MCF 10A (cell line): ENCODE data around the gene DDX4. TPM values are rescaled to one million over a fixed set of nuclear protein-coding genes. Genes with fewer than 3 reads are reported as not detected.

ENCODE experiments used
- BruUV-seq: library from RNA; stranded (reverse); fragments of 400-500 nt; replicated peaks from 2 replicates; lab custom pipeline; 2021; lab: Mats Ljungman, UMichigan
- CTCF ChIA-PET: fragments of 300-600 bp; sonication (Branson Sonifier 250); formaldehyde crosslinking; extraction: SDS; loops from one replicate; lab custom pipeline; 2021; ENCODE audit warnings: antibody characterized with exemption, inconsistent platforms; lab: Yijun Ruan, JAX
- POLR2A ChIA-PET: fragments of 300-600, 350-650 bp; sonication (Branson Sonifier 250); formaldehyde crosslinking; extraction: SDS; loops from one replicate; lab custom pipeline; 2020; ENCODE audit warnings: antibody characterized with exemption, inconsistent platforms; lab: Yijun Ruan, JAX
- DNase-seq: peaks from one replicate; pipeline ENCODE4 v3.0.0-alpha.2; 2018; ENCODE audit not compliant: unreplicated experiment
- H3K27ac Mint-ChIP-seq: one replicate; pipeline ENCODE4 v1.8.0; 2022; ENCODE audit warnings: mild to moderate bottlenecking, low read depth, mixed read lengths; ENCODE audit not compliant: unreplicated experiment
- H3K27me3 Mint-ChIP-seq: one replicate; pipeline ENCODE4 v1.8.0; 2022; ENCODE audit warnings: mixed read lengths; ENCODE audit not compliant: insufficient read depth, unreplicated experiment
- H3K36me3 Mint-ChIP-seq: one replicate; pipeline ENCODE4 v1.8.0; 2022; ENCODE audit warnings: mild to moderate bottlenecking, moderate library complexity, mixed read lengths; ENCODE audit not compliant: insufficient read depth, unreplicated experiment
- H3K4me1 Mint-ChIP-seq: one replicate; pipeline ENCODE4 v1.8.0; 2022; ENCODE audit warnings: mixed read lengths; ENCODE audit not compliant: insufficient read depth, unreplicated experiment
- H3K4me3 Mint-ChIP-seq: one replicate; pipeline ENCODE4 v1.8.0; 2022; ENCODE audit warnings: mild to moderate bottlenecking, moderate library complexity, mixed read lengths; ENCODE audit not compliant: unreplicated experiment
- H3K9me3 Mint-ChIP-seq: one replicate; pipeline ENCODE4 v1.8.0; 2022; ENCODE audit warnings: mixed read lengths; ENCODE audit not compliant: unreplicated experiment
- intact Hi-C: fragments of 100-400 bp; cut with micrococcal nuclease; formaldehyde crosslinking; loops from 2 replicates; pipeline ENCODE4 v1.14.1; 2022
- total RNA-seq: library from RNA; stranded (reverse); gene quantifications from 2 replicates; pipeline ENCODE4 v1.2.3, GENCODE V29; 2022
- TF ChIP-seq, protein P1 (sequence below): fragments of 200-600 bp; IDR thresholded peaks from one replicate; pipeline ENCODE4 v1.8.0; 2022; ENCODE audit warnings: antibody characterized with exemption, mild to moderate bottlenecking; ENCODE audit not compliant: unreplicated experiment

DDX4 gene
- total RNA-seq, 1 experiment from 2014 or later = not detected

DNA sequence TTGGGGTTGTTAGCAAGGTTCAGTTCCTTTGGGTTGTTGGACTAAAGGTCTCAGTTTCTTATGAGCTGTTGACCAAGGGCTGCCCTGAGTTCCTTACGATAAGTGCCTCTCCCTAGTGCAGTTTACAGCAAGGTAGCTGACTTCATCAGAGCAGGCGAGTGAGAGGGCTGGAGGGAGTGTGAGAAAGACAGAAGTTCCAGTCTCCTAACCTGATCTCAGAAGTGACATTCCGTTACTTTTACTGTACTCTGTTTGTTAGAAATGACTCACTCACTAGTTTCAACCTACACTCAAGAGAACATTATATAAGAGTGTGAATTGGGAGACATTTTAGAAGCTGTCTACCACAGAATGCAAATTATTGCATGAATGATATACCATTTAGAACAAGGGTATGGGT is 92.1 kb downstream of the DDX4 start:
- ChIA-PET POLR2A (no interaction called here), CTCF (no interaction called here)
- Mint-ChIP-seq H3K27me3 (no peaks in the 10 kb centered on the region), H3K27ac (no peak overlapping the region), H3K4me1 (no peaks in the 10 kb centered on the region), H3K36me3 (no peaks in the 10 kb centered on the region), H3K9me3 (no peaks in the 10 kb centered on the region), H3K4me3 (no peak overlapping the region)
- intact Hi-C loops = no loop called here
- DNase-seq = no peak
- TF ChIP-seq, protein P1, sequence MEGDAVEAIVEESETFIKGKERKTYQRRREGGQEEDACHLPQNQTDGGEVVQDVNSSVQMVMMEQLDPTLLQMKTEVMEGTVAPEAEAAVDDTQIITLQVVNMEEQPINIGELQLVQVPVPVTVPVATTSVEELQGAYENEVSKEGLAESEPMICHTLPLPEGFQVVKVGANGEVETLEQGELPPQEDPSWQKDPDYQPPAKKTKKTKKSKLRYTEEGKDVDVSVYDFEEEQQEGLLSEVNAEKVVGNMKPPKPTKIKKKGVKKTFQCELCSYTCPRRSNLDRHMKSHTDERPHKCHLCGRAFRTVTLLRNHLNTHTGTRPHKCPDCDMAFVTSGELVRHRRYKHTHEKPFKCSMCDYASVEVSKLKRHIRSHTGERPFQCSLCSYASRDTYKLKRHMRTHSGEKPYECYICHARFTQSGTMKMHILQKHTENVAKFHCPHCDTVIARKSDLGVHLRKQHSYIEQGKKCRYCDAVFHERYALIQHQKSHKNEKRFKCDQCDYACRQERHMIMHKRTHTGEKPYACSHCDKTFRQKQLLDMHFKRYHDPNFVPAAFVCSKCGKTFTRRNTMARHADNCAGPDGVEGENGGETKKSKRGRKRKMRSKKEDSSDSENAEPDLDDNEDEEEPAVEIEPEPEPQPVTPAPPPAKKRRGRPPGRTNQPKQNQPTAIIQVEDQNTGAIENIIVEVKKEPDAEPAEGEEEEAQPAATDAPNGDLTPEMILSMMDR = no peak
- no TSS peak for BruUV-seq

DNA sequence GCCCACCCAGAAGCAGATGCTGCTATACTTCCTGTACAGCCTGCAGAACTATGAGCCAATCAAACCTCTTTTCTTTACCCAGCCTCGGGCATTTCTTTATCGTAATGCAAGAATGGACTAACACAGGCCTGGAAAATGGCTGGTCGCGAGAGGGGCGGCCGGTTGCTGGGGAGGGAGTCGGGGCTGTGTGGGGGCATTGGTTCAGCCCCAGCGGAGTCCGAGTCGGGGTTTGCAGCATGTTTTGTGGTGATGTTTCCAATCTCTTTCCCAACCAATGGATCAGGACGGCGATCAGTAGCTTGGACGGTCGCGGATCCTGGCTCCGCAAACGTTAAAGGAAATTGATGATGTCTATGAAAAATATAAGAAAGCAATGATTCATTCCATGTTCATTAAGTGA is 94.6 kb downstream of the DDX4 start:
- ChIA-PET CTCF (interaction anchor here (1.2 kb wide), 1 partner anchor 46 kb away, joined by 3 read pairs; no protein-coding TSS in a partner anchor), POLR2A (no interaction called here)
- H3K9me3 Mint-ChIP-seq = no peaks in the 10 kb centered on the region
- DNase-seq = no peak
- intact Hi-C loops = no loop called here
- no peaks in the 10 kb centered on the region for H3K4me1 Mint-ChIP-seq
- no peak overlapping the region for H3K27ac Mint-ChIP-seq
- no peaks in the 10 kb centered on the region for H3K36me3 Mint-ChIP-seq
- TF ChIP-seq, protein P1 = no peak
- BruUV-seq = no TSS peak
- H3K27me3 Mint-ChIP-seq = no peaks in the 10 kb centered on the region
- H3K4me3 Mint-ChIP-seq = no peak overlapping the region

DNA sequence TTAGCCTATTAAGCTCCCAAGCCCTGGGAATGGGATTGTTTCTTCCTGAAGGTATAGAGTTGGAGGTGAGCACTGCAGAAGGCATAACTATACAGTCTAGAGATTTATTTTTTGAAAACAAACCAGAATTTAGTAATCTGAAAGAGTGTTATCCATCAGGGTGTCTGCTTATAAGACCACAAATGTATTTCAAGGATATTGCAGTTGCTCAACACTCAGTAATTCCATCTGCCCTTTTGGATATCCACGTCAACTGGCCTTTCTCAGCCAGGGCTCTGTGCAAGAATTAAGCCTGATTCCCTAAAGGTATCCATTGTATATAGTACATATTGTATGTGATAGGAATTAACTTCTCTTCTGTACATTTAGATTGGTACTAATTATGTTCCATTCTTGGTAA is 98.3 kb downstream of the DDX4 start:
- no peaks in the 10 kb centered on the region for H3K9me3 Mint-ChIP-seq

GRCh38 chr5:55841976-55842375 is 104.1 kb downstream of the DDX4 start:
- intact Hi-C loops = no loop called here
- H3K4me1 Mint-ChIP-seq = no peaks in the 10 kb centered on the region
- H3K27me3 Mint-ChIP-seq = no peaks in the 10 kb centered on the region
- no peaks in the 10 kb centered on the region for H3K9me3 Mint-ChIP-seq
- no peak overlapping the region for H3K27ac Mint-ChIP-seq
- H3K36me3 Mint-ChIP-seq = no peaks in the 10 kb centered on the region
- TF ChIP-seq, protein P1 = no peak
- ChIA-PET CTCF (no interaction called here), POLR2A (interaction anchor here (0.6 kb wide), 1 partner anchor 400 kb away, joined by 9 read pairs; no protein-coding TSS in a partner anchor)
- no TSS peak for BruUV-seq
- no peak for DNase-seq
- no peak overlapping the region for H3K4me3 Mint-ChIP-seq

More for the DNA sequence above, 98.3 kb downstream of the DDX4 start:
- ChIA-PET POLR2A (interaction anchor here (0.5 kb wide), 1 partner anchor 463 kb away, joined by 3 read pairs; no protein-coding TSS in a partner anchor), CTCF (no interaction called here)
- no TSS peak for BruUV-seq
- intact Hi-C loops = no loop called here
- TF ChIP-seq, protein P1 = no peak
- Mint-ChIP-seq H3K36me3 (no peaks in the 10 kb centered on the region), H3K27ac (no peak overlapping the region), H3K4me1 (no peaks in the 10 kb centered on the region), H3K27me3 (no peaks in the 10 kb centered on the region), H3K4me3 (no peak overlapping the region)
- DNase-seq = no peak
